Natural killer cell (primary cell): ENCODE results near the gene POM121. TPM values are rescaled to one million over a fixed set of nuclear protein-coding genes. Genes with fewer than 3 reads are reported as not detected.
"Not testable (repeated sequence)": the region's sequence is repeated elsewhere in the genome, so short reads cannot be mapped to it uniquely, and the experiment has no call there.

Experiments
- ATAC-seq, 3 donors: fragments of 150-1000 bp in 2 of 3; fragments of 200-7000 bp in 1 of 3; cut with Tn5 transposase; 1 replicate in 1 of 3; 2 replicates in 2 of 3; pipeline ENCODE4 v1.10.0; 2021; ENCODE audit warnings: mild to moderate bottlenecking in 2 of 3, moderate library complexity in 2 of 3
- DNase-seq, 2 donors: peaks; one replicate each; pipeline versions ENCODE4 v3.0.0 to v3.0.0-alpha.2; 2013 to 2021; ENCODE audit warnings: mixed read lengths in 1 of 2
- H3K27ac ChIP-seq: one replicate; pipeline ENCODE4 v1.5.1; 2013; ENCODE audit warnings: mild to moderate bottlenecking, low read length
- H3K27me3 ChIP-seq: one replicate; pipeline ENCODE4 v1.6.1; 2013; ENCODE audit warnings: low read length; ENCODE audit not compliant: control insufficient read depth, insufficient read depth
- H3K36me3 ChIP-seq: one replicate; pipeline ENCODE4 v1.6.1; 2013; ENCODE audit warnings: low read length; ENCODE audit not compliant: control insufficient read depth, insufficient read depth
- H3K4me1 ChIP-seq: one replicate; pipeline ENCODE4 v1.6.1; 2013; ENCODE audit warnings: low read length; ENCODE audit not compliant: control insufficient read depth, insufficient read depth
- H3K4me3 ChIP-seq: one replicate; pipeline ENCODE4 v1.5.1; 2013; ENCODE audit warnings: low read length
- H3K9me3 ChIP-seq: one replicate; pipeline ENCODE4 v1.6.1; 2013; ENCODE audit warnings: low read length; ENCODE audit not compliant: control insufficient read depth, insufficient read depth
- H3K27ac Mint-ChIP-seq, 2 donors: one replicate each; pipeline ENCODE4 v1.8.0; 2022; ENCODE audit warnings: mild to moderate bottlenecking in 2 of 2, mixed read lengths in 2 of 2, moderate library complexity in 1 of 2
- H3K27me3 Mint-ChIP-seq, 2 donors: one replicate each; pipeline ENCODE4 v1.8.0; 2022; ENCODE audit warnings: low read depth in 2 of 2, mixed read lengths in 2 of 2
- H3K36me3 Mint-ChIP-seq: one replicate; pipeline ENCODE4 v1.8.0; 2022; ENCODE audit warnings: mixed read lengths
- H3K4me1 Mint-ChIP-seq, 2 donors: one replicate each; pipeline ENCODE4 v1.8.0; 2022; ENCODE audit warnings: mixed read lengths in 2 of 2
- H3K4me3 Mint-ChIP-seq: one replicate; pipeline ENCODE4 v1.8.0; 2022; ENCODE audit warnings: mild to moderate bottlenecking, moderate library complexity, mixed read lengths
- H3K9me3 Mint-ChIP-seq, 2 donors: one replicate each; pipeline ENCODE4 v1.8.0; 2022; ENCODE audit warnings: mixed read lengths in 2 of 2
- whole genome bisulfite sequencing: methylation state at CpG from one replicate; pipeline ENCODE4 v1.1.7; 2013; ENCODE audit warnings: missing lambda C conversion rate; ENCODE audit not compliant: insufficient coverage; 5-methylcytosine and 5-hydroxymethylcytosine counted together
- intact Hi-C: fragments of 100-400 bp; cut with micrococcal nuclease; formaldehyde crosslinking; loops from one replicate; pipeline ENCODE4 v1.14.2; 2022
- total RNA-seq, 4 donors: library from RNA; stranded (reverse); fragments of 120-200 nt in 1 of 4; gene quantifications; one replicate each; pipeline versions ENCODE4 v1.2.3 to v1.2.4, GENCODE V29; 2013 to 2022

POM121 gene
- total RNA-seq, 3 donors from 2014 or later (not counting 1 experiment from before 2014, with no cell fraction given) = 80.9 to 103 (median 82.6) TPM

DNA sequence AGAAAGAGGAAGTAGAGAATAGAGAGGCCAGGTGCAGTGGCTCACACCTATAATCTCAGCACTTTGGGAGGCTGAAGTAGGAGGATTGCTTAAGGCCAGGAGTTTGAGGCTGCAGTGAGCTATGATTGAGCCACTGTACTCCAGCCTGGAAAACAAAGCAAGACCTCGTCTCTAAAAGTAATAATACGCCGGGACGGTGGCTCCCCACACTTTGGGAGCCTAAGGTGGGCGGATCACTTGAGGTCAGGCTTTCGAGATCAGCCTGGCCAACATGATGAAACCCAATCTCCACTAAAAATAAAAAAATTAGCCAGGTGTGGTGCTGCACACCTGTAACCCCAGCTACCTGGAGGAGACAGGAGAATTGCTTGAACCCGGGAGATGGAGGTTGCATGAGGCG is 70.6 kb downstream of the POM121 start:
- DNase-seq, H3K36me3 ChIP-seq, H3K36me3 Mint-ChIP-seq, H3K4me1 Mint-ChIP-seq, H3K27ac Mint-ChIP-seq, H3K27me3 ChIP-seq, H3K9me3 ChIP-seq, H3K4me3 ChIP-seq, H3K27me3 Mint-ChIP-seq, H3K4me3 Mint-ChIP-seq, intact Hi-C loops, H3K4me1 ChIP-seq, H3K27ac ChIP-seq, H3K9me3 Mint-ChIP-seq, ATAC-seq: not testable (repeated sequence)
- no CpG with 5 or more reads among the region's 8 CpGs for WGBS

- DNase-seq, H3K27ac ChIP-seq, H3K27me3 ChIP-seq, H3K4me3 ChIP-seq, H3K36me3 Mint-ChIP-seq, H3K9me3 Mint-ChIP-seq, H3K36me3 ChIP-seq, H3K4me1 Mint-ChIP-seq, H3K27me3 Mint-ChIP-seq, H3K4me1 ChIP-seq, ATAC-seq, H3K27ac Mint-ChIP-seq, H3K4me3 Mint-ChIP-seq, H3K9me3 ChIP-seq, intact Hi-C loops: not testable (repeated sequence)
- WGBS = no CpG with 5 or more reads among the region's 8 CpGs
These were observed 72.6 kb downstream of the POM121 start for GRCh38 chr7:72997447-72997846.

GRCh38 chr7:72997887-72998468 is 73.1 kb downstream of the POM121 start:
- H3K9me3 Mint-ChIP-seq, H3K9me3 ChIP-seq, intact Hi-C loops, H3K4me1 ChIP-seq, H3K4me3 ChIP-seq, H3K4me3 Mint-ChIP-seq, DNase-seq, H3K27me3 ChIP-seq, ATAC-seq, H3K27ac ChIP-seq, H3K27ac Mint-ChIP-seq, H3K36me3 ChIP-seq, H3K36me3 Mint-ChIP-seq, H3K27me3 Mint-ChIP-seq, H3K4me1 Mint-ChIP-seq: not testable (repeated sequence)
- no CpG with 5 or more reads among the region's 11 CpGs for WGBS

Other genes starting within 250 kb of the POM121 start
- 10 to 100 TPM in 1 of 3 donors, 1 to 10 TPM in 2; 7.2 to 12.9 (median 7.9) TPM for gene TYW1B, start 96.9 kb upstream of the POM121 start, total RNA-seq
- 1 to 10 TPM in 2 of 3 donors, under 1 TPM in 1; 0.73 to 5.3 (median 2.3) TPM for gene TRIM74, start 44.4 kb downstream of the POM121 start, total RNA-seq
- gene SPDYE8, start 104.7 kb downstream of the POM121 start, total RNA-seq = not detected
- not detected for gene SPDYE11, start 132.8 kb downstream of the POM121 start, total RNA-seq
- not detected for gene SPDYE9, start 160.9 kb downstream of the POM121 start, total RNA-seq